GM18858 (cell line): ENCODE results near the gene CD70.
"Not testable (repeated sequence)": the region's sequence is repeated elsewhere in the genome, so short reads cannot be mapped to it uniquely, and the experiment has no call there.

Experiments used
- ATAC-seq: cut with Tn5 transposase; IDR thresholded peaks from one replicate; pipeline ENCODE4 v1.9.1; 2021; ENCODE audit not compliant: unreplicated experiment

Gene CD70

DNA sequence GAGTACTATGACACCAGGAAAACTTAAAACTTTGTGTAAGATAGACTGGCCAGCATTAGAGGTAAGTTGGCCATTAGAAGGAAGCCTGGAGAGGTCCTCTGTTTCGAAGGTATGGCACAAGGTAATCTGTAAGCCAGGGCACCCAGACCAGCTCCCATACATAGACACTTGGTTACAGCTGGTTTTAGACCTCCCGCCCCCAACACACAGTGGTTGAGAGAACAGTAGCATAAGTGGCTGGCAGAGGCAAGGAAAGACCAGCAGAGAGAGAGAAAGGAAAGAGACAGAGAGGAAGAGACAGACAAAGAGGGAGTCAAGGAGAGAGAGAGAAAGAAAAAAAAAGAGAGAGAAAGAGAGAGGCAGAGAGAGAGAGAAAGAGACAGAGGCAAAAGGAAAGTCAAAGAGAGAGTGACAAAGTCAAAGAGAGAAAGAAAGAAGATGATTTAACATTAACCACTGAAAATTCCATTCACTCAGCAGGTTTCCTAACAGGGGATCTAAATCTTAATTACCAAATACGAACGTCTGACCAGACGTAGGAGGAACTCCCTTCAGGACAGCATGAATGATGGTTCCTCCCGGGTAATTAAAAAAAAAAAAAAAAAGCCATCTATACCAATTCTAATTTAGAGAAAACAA is 7.4 kb upstream of the CD70 start:
- not testable (repeated sequence) for ATAC-seq

DNA sequence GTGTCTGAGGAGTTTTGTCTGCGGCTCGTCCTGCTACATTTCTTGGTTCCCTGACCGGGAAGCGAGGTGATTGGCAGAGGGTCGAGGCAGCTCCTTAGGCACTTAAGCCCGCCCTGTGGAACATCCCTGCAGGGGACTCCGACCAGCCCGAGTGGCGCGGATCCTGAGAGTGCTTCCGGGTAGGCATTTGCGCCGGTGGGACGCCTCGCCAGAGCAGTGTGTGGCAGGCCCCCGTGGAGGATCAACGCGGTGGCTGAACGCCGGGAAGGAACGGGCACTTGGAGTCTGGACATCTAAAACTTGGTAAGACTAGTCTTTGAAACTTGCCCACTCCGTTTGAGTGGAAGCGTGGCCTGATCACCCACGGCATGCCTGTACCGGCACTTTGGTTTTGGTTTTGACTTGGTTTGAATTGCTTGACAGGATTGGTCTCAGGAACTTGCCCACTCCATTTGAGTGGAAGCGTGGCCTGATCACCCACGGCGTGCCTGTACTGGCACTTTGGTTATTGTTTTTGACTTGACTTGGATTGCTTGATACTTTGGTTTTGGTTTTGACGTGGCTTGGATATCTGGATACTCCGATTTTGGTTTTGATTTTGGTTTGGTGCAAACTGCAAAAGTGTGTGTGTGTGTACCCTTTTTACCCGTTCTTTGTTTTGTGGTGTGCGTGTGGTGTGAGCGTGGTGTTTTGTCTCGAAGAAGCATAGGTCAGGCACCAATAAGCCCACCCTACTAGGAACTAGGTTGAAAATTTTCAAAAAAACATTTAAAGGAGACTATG is 6.7 kb upstream of the CD70 start:
- ATAC-seq, result not testable (repeated sequence)

- no peak for ATAC-seq
These were observed 5.7 kb upstream of the CD70 start for GRCh38 chr19:6596621-6597020.

GRCh38 chr19:6593651-6594416 is 2.9 kb upstream of the CD70 start:
- ATAC-seq, result no peak

DNA sequence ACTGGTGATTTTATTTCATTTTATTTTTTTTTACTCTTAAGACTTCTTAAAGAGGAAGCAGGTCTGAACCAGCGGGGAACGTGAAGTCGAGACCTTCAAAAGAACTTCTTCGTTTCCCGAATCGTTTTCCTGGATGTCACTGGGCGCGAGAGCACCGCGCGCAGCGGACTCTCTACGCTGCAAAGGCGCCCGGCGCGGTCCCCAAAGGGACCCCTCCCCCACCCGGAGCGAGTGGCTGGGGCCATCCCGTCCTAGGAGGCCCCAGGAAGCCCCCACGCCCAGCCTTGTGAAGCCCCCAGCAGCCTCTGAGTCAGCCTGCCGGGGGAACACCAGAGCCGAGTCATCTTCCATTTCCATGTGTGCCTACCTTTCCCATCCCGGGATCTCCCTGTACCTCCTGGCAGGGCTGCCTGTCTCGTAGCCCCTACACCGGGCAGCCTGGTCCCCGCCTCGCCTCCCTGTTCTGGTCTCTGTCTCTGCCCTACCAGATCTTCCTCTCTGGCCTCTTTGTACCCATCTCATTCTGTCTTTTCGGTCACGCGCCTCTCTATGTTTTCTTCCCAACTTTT is 608 bp downstream of the CD70 start:
- ATAC-seq, result no peak

GRCh38 chr19:6589711-6590257 is 1.2 kb downstream of the CD70 start:
- ATAC-seq, result no peak

GRCh38 chr19:6588508-6589345 is 2.2 kb downstream of the CD70 start:
- no peak for ATAC-seq

GRCh38 chr19:6587998-6588507 is 2.9 kb downstream of the CD70 start:
- no peak for ATAC-seq

DNA sequence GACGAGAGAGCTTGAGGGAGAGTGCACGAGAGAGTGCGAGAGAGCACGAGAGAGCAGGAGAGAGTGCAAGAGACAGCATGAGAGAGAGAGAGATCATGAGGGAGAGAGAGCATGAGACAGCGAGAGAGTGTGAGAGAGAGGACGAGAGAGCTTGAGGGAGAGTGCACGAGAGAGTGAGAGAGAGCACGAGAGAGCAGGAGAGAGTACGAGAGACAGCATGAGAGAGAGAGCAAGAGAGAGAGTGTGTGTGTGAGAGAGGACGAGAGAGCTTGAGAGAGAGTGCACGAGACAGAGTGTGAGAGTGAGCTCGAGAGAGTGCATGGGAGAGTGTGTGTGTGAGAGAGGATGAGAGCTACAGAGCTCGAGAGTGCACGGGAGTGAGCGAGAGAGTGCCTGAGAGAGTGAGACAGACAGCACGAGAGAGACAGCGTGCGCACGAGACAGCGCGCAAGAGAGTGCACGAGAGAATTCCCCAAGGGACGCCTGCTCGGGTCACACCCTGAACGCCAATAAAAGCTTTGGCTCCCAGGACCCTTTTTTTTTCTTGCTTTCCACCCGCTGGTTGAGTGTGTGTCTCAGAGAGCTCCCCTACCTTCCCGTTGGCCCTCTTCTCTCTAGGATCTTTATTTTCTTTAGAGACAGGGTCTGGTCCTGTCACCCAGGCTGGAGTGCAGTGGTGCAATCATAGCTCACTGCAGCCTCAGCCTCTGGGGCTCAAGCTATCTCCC is 3.7 kb downstream of the CD70 start:
- ATAC-seq, result no peak

DNA sequence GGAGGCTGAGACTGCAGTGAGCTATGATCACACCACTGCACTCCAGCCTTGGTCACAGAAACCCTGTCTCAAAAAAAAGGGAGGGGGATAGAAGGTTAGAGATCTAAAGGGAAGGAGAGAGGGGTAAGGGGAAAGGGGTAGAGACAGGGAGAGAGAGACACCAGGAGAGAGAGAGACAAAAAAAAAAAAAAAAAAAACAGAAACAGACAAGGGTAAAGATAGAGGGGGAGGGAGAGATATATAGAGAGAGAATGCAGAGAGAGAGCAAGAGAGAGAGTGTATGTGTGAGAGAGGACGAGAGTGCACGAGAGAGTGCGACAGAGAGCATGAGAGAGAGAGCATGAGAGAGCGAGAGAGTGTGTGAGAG is 4.2 kb downstream of the CD70 start:
- ATAC-seq, result no peak

- no peak for ATAC-seq
These were observed 4.9 kb downstream of the CD70 start for GRCh38 chr19:6586056-6586455.

- ATAC-seq, result not testable (repeated sequence)
These were observed 8.2 kb downstream of the CD70 start for GRCh38 chr19:6582515-6583484.

- no peak for ATAC-seq
These were observed 10.6 kb downstream of the CD70 start for GRCh38 chr19:6580313-6580712.

GRCh38 chr19:6579450-6580178 is 11.3 kb downstream of the CD70 start:
- ATAC-seq, result no peak

- ATAC-seq, result peak; percentile 58
These were observed 13.3 kb downstream of the CD70 start for GRCh38 chr19:6577476-6578125.

DNA sequence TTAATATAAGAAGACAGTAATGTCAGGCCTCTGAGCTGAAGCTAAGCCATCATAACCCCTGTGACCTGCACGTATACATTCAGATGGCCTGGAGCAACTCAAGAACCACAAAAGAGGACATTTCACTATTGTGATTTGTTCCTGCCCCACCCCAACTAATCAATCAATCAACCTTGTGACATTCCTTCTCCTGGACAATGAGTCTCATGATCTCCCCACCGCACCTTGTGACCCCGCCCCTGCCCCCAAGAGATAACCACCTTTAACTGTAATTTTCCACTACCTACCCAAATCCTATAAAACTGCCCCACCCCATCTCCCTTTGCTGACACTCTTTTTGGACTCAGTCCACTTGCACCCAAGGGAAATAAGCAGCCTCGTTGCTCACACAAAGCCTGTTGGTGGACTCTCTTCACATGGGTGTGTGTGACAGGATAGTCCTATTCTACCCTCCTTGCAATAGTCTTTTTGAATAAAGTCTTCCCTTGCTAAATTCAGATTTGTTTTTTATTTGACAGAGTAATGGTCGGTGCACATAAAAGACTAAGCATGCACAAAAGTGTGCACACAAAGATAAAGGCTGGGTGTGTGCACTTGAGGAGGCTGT is 14.0 kb downstream of the CD70 start:
- ATAC-seq, result no peak

- no peak for ATAC-seq
These were observed 17.6 kb downstream of the CD70 start for GRCh38 chr19:6573350-6573749.
